PFSK-1 (cell line): ENCODE data around the gene EXOC7.

ENCODE experiments used
- FOXP2 ChIP-seq: optimal IDR thresholded peaks from 2 replicates; pipeline ENCODE3; 2011; ENCODE audit warnings: borderline replicate concordance, control low read depth, inconsistent platforms; ENCODE audit not compliant: insufficient read depth; ENCODE audit errors: extremely low read length, extremely low read depth
- POLR2AphosphoS5 ChIP-seq: IDR thresholded peaks from 2 replicates; pipeline ENCODE4 v1.6.1; 2012; ENCODE audit warnings: low read depth, mild to moderate bottlenecking, control low read depth, low read length, moderate library complexity
- REST ChIP-seq, 2 experiments: IDR thresholded peaks; 2 replicates each; pipeline versions ENCODE4 v1.6.1 to v1.8.0; 2011 to 2012; ENCODE audit warnings: low read depth in 2 of 2, low read length in 2 of 2, control low read depth in 1 of 2, inconsistent platforms in 1 of 2, mild to moderate bottlenecking in 1 of 2, moderate library complexity in 1 of 2; ENCODE audit not compliant: insufficient read depth in 1 of 2
- SIN3A ChIP-seq: IDR thresholded peaks from 2 replicates; pipeline ENCODE4 v1.6.1; 2012; ENCODE audit warnings: mild to moderate bottlenecking, low read length, moderate library complexity, borderline replicate concordance; ENCODE audit not compliant: insufficient read depth
- TAF1 ChIP-seq: IDR thresholded peaks from 2 replicates; pipeline ENCODE4 v1.6.1; 2012; ENCODE audit warnings: low read length, control low read depth, borderline replicate concordance; ENCODE audit not compliant: insufficient read depth

The EXOC7 gene

GRCh38 chr17:76085066-76085730, 18.4 kb downstream of the EXOC7 start:
- TF ChIP-seq SIN3A (no peak), POLR2AphosphoS5 (no peak), REST (IDR thresholded peaks at IDR 0.05; ENCODE audit: insufficient read depth in 1 of 2, low read depth in 2 of 2, low read length in 2 of 2) (no peak), TAF1 (no peak), FOXP2 (no peak)

GRCh38 chr17:76083536-76084182, 19.9 kb downstream of the EXOC7 start:
- no peak for TF ChIP-seq SIN3A
- TF ChIP-seq FOXP2: no peak
- TF ChIP-seq POLR2AphosphoS5: no peak
- no peak for TF ChIP-seq TAF1

GRCh38 chr17:76082326-76083251, 21.0 kb downstream of the EXOC7 start:
- no peak for TF ChIP-seq TAF1
- no peak for TF ChIP-seq REST (IDR thresholded peaks at IDR 0.05; ENCODE audit: insufficient read depth in 1 of 2, low read depth in 2 of 2, low read length in 2 of 2)
- TF ChIP-seq POLR2AphosphoS5: no peak
- TF ChIP-seq SIN3A: no peak
- no peak for TF ChIP-seq FOXP2

- TF ChIP-seq POLR2AphosphoS5 (no peak), SIN3A (no peak), FOXP2 (no peak)
Measured at GRCh38 chr17:76081295-76082210, 22.0 kb downstream of the EXOC7 start.

- TF ChIP-seq REST (IDR thresholded peaks at IDR 0.05; ENCODE audit: insufficient read depth in 1 of 2, low read depth in 2 of 2, low read length in 2 of 2): no peak
- no peak for TF ChIP-seq POLR2AphosphoS5
- TF ChIP-seq FOXP2: no peak
- TF ChIP-seq SIN3A: no peak
- TF ChIP-seq TAF1: no peak
Measured at GRCh38 chr17:76080768-76081287, 22.8 kb downstream of the EXOC7 start.
